H9 (cell line): ENCODE results near the gene MOB3B. TPM values are rescaled to one million over a fixed set of nuclear protein-coding genes. Genes with fewer than 3 reads are reported as not detected.

ENCODE experiments used
- DNase-seq: peaks from one replicate; pipeline ENCODE4 v3.0.0-alpha.2; 2017
- H2AFZ ChIP-seq: one replicate; pipeline ENCODE4 v1.6.1; 2013; ENCODE audit warnings: mild to moderate bottlenecking, low read length, control low read depth, moderate library complexity
- H2AK5ac ChIP-seq: 2 replicates; pipeline ENCODE4 v1.6.1; 2013; ENCODE audit warnings: low read length, control low read depth, mixed read lengths; ENCODE audit not compliant: insufficient read length
- H2BK120ac ChIP-seq: one replicate; pipeline ENCODE4 v1.6.1; 2013; ENCODE audit warnings: low read depth, mild to moderate bottlenecking, low read length, control low read depth, inconsistent platforms; ENCODE audit not compliant: poor library complexity, severe bottlenecking
- H2BK12ac ChIP-seq: 2 replicates; pipeline ENCODE4 v1.6.1; 2013; ENCODE audit warnings: low read length, control low read depth, mixed read lengths, low read depth; ENCODE audit not compliant: insufficient read length
- H2BK15ac ChIP-seq: 2 replicates; pipeline ENCODE4 v1.6.1; 2013; ENCODE audit warnings: low read depth, low read length, control low read depth
- H2BK20ac ChIP-seq: one replicate; pipeline ENCODE4 v1.6.1; 2013; ENCODE audit warnings: low read depth, mild to moderate bottlenecking, low read length, control low read depth, inconsistent platforms; ENCODE audit not compliant: poor library complexity, severe bottlenecking
- H2BK5ac ChIP-seq: 2 replicates; pipeline ENCODE4 v1.6.1; 2013; ENCODE audit warnings: low read length, control low read depth, mixed read lengths; ENCODE audit not compliant: insufficient read length
- H3K14ac ChIP-seq: 2 replicates; pipeline ENCODE4 v1.6.1; 2013; ENCODE audit warnings: low read length, control low read depth; ENCODE audit not compliant: insufficient read depth
- H3K18ac ChIP-seq: 2 replicates; pipeline ENCODE4 v1.6.1; 2013; ENCODE audit warnings: low read depth, mild to moderate bottlenecking, mixed read lengths, low read length, control low read depth; ENCODE audit not compliant: insufficient read length
- H3K23ac ChIP-seq: 2 replicates; pipeline ENCODE4 v1.6.1; 2013; ENCODE audit warnings: low read length, control low read depth, mixed read lengths, low read depth; ENCODE audit not compliant: insufficient read length
- H3K23me2 ChIP-seq: 2 replicates; pipeline ENCODE4 v1.6.1; 2013; ENCODE audit warnings: low read depth, mild to moderate bottlenecking, mixed read lengths, low read length, control low read depth; ENCODE audit not compliant: insufficient read length, poor library complexity, severe bottlenecking
- H3K27ac ChIP-seq: 2 replicates; pipeline ENCODE4 v1.5.1; 2013; ENCODE audit warnings: low read length, control low read depth, mixed read lengths, low read depth; ENCODE audit not compliant: insufficient read length
- H3K27me3 ChIP-seq: 2 replicates; pipeline ENCODE4 v1.6.1; 2013; ENCODE audit warnings: low read length, control low read depth, inconsistent platforms; ENCODE audit not compliant: insufficient read depth
- H3K4ac ChIP-seq: 2 replicates; pipeline ENCODE4 v1.6.1; 2013; ENCODE audit warnings: low read depth, mild to moderate bottlenecking, control low read depth, inconsistent platforms, low read length, moderate library complexity
- H3K4me1 ChIP-seq: 2 replicates; pipeline ENCODE4 v1.6.1; 2013; ENCODE audit warnings: low read length, control low read depth, inconsistent platforms; ENCODE audit not compliant: insufficient read depth
- H3K4me2 ChIP-seq: 2 replicates; pipeline ENCODE4 v1.6.1; 2013; ENCODE audit warnings: low read length, control low read depth, mixed read lengths; ENCODE audit not compliant: insufficient read length, insufficient read depth
- H3K56ac ChIP-seq: 2 replicates; pipeline ENCODE4 v1.6.1; 2013; ENCODE audit warnings: low read depth, mild to moderate bottlenecking, mixed read lengths, low read length, control low read depth; ENCODE audit not compliant: insufficient read length
- H3K79me1 ChIP-seq: 2 replicates; pipeline ENCODE4 v1.6.1; 2013; ENCODE audit warnings: low read depth, mild to moderate bottlenecking, moderate library complexity, low read length, control low read depth, inconsistent platforms; ENCODE audit not compliant: insufficient read depth, poor library complexity, severe bottlenecking
- H3K79me2 ChIP-seq: 2 replicates; pipeline ENCODE4 v1.6.1; 2013; ENCODE audit warnings: low read length, control low read depth, inconsistent platforms; ENCODE audit not compliant: insufficient read depth
- H3K9ac ChIP-seq: 2 replicates; pipeline ENCODE4 v1.6.1; 2013; ENCODE audit warnings: low read length, control low read depth, mixed read lengths; ENCODE audit not compliant: insufficient read length; ENCODE audit errors: extremely low read depth
- H3K9me3 ChIP-seq: one replicate; pipeline ENCODE4 v1.6.1; 2013; ENCODE audit warnings: low read depth, low read length, inconsistent platforms; ENCODE audit not compliant: control insufficient read depth
- H3T11ph ChIP-seq: one replicate; pipeline ENCODE4 v1.6.1; 2013; ENCODE audit warnings: mild to moderate bottlenecking, low read length, control low read depth, inconsistent platforms
- H4K20me1 ChIP-seq: one replicate; pipeline ENCODE4 v1.6.1; 2013; ENCODE audit not compliant: control insufficient read depth, insufficient read length, insufficient read depth
- H4K5ac ChIP-seq: 2 replicates; pipeline ENCODE4 v1.6.1; 2013; ENCODE audit warnings: low read depth, mild to moderate bottlenecking, mixed read lengths, low read length, control low read depth; ENCODE audit not compliant: insufficient read length
- H4K8ac ChIP-seq: replicated peaks from 2 replicates; pipeline ENCODE4 v1.6.1; 2013; ENCODE audit warnings: low read length, control low read depth, mixed read lengths, low read depth; ENCODE audit not compliant: insufficient read length
- H4K91ac ChIP-seq: 2 replicates; pipeline ENCODE4 v1.6.1; 2013; ENCODE audit warnings: low read depth, mild to moderate bottlenecking, moderate library complexity, mixed read lengths, low read length, control low read depth; ENCODE audit not compliant: insufficient read length
- H3K27ac Mint-ChIP-seq, 3 experiments: 2 replicates in 2 of 3; 3 replicates in 1 of 3; pipeline ENCODE4 v1.8.0; 2020 to 2021; ENCODE audit warnings: mixed read lengths in 3 of 3, mild to moderate bottlenecking in 1 of 3, moderate library complexity in 1 of 3
- H3K27me3 Mint-ChIP-seq: 2 replicates; pipeline ENCODE4 v1.8.0; 2021; ENCODE audit warnings: low read depth, mild to moderate bottlenecking, moderate library complexity, mixed read lengths
- H3K36me3 Mint-ChIP-seq, 3 experiments: 2 replicates in 2 of 3; 3 replicates in 1 of 3; pipeline ENCODE4 v1.8.0; 2020 to 2021; ENCODE audit warnings: low read depth in 3 of 3, mixed read lengths in 3 of 3; ENCODE audit not compliant: insufficient read depth in 1 of 3
- H3K4me1 Mint-ChIP-seq, 2 experiments: 2 replicates each; pipeline ENCODE4 v1.8.0; 2020; ENCODE audit warnings: mixed read lengths in 2 of 2
- H3K4me3 Mint-ChIP-seq, 2 experiments: 2 replicates in 1 of 2; 3 replicates in 1 of 2; pipeline ENCODE4 v1.8.0; 2020 to 2021; ENCODE audit warnings: mild to moderate bottlenecking in 2 of 2, mixed read lengths in 2 of 2, moderate library complexity in 1 of 2
- H3K9me3 Mint-ChIP-seq, 2 experiments: 2 replicates in 1 of 2; 3 replicates in 1 of 2; pipeline ENCODE4 v1.8.0; 2020; ENCODE audit warnings: mild to moderate bottlenecking in 2 of 2, mixed read lengths in 2 of 2, moderate library complexity in 1 of 2
- WGBS: extraction: QIAGEN DNeasy Blood & Tissue Kit; methylation state at CpG from one replicate; pipeline ENCODE4 v1.1.7; 2013; ENCODE audit warnings: missing lambda C conversion rate, low lambda C conversion rate, mixed read lengths; ENCODE audit not compliant: insufficient read length; ENCODE audit errors: extremely low coverage; 5-methylcytosine and 5-hydroxymethylcytosine counted together
- total RNA-seq: library from RNA; stranded (reverse); gene quantifications from 2 replicates; pipeline ENCODE4 v1.2.1, GENCODE V29; 2021
- TF ChIP-seq, protein P1 (sequence below): fragments of 200-600 bp; sonication (generic); conservative IDR thresholded peaks from 3 replicates; pipeline ENCODE4 v1.8.0; 2021; ENCODE audit warnings: antibody characterized with exemption, mild to moderate bottlenecking

MOB3B gene
- total RNA-seq, 1 experiment from 2014 or later, result 9.8 TPM

DNA sequence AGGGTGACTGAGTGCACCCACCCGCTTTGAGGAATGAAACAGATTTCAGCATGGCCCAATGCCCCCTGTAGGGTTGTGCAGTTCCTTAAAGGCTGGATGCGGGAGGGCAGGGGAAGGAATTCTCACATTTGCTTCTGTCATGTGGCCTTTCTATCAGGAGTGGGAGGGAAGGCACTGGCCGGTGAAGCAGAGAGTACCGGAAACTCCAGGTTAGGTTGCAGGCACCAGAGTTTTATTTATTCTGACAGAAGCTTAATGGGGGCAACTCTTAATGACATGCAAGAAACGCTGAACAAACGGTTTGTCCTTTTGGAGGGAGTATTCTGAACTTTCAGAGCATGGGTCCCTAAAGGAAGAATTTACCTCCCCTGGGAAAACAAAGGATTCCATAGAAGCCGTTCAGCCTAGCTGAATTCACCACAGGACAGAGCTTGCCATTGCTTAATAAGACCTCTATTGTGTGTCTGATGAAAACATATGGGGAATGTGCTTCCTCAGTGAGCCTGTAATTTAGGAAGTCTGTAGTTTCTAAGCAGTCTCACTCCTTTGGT lies 188.6 kb downstream of the MOB3B start:
- peaks cover 12 to 14% of the 10 kb centered on the region in 2 experiments for H3K9me3 Mint-ChIP-seq
- H3K79me1 ChIP-seq, result no peaks in the 10 kb centered on the region
- 0 out of 2 replicates have a peak overlapping the region, but pooled peaks have one; percentile 43 for H3K14ac ChIP-seq
- H3K27ac Mint-ChIP-seq, result peak overlapping the region in 2 of 3 experiments; percentile 62 to 81; a peak in 1 of 7 replicates
- H3K9ac ChIP-seq, result no peak overlapping the region
- no peaks in the 10 kb centered on the region for H3K9me3 ChIP-seq
- no peak overlapping the region for H2BK15ac ChIP-seq
- H3K23me2 ChIP-seq, result no peaks in the 10 kb centered on the region
- H2AFZ ChIP-seq, result no peak overlapping the region
- H3K4me2 ChIP-seq, result no peak overlapping the region
- H3K18ac ChIP-seq, result no peak overlapping the region
- no peak overlapping the region for H3K23ac ChIP-seq
- no CpG with 5 or more reads among the region's 7 CpGs for WGBS
- no peak overlapping the region for H2BK120ac ChIP-seq
- no peak overlapping the region for H2BK20ac ChIP-seq
- no peak overlapping the region for H3K4me3 Mint-ChIP-seq
- H3K27ac ChIP-seq, result no peak overlapping the region
- no peaks in the 10 kb centered on the region for H3K27me3 ChIP-seq
- peaks cover 11% of the 10 kb centered on the region for H3K4me1 ChIP-seq
- H2BK5ac ChIP-seq, result no peak overlapping the region
- H4K5ac ChIP-seq, result no peak overlapping the region
- DNase-seq, result no peak
- H3K4me1 Mint-ChIP-seq, result peaks cover 26 to 43% of the 10 kb centered on the region in 2 experiments
- no peak overlapping the region for H4K91ac ChIP-seq
- H3K4ac ChIP-seq, result no peak overlapping the region
- H3K27me3 Mint-ChIP-seq, result no peaks in the 10 kb centered on the region
- TF ChIP-seq, protein P1, sequence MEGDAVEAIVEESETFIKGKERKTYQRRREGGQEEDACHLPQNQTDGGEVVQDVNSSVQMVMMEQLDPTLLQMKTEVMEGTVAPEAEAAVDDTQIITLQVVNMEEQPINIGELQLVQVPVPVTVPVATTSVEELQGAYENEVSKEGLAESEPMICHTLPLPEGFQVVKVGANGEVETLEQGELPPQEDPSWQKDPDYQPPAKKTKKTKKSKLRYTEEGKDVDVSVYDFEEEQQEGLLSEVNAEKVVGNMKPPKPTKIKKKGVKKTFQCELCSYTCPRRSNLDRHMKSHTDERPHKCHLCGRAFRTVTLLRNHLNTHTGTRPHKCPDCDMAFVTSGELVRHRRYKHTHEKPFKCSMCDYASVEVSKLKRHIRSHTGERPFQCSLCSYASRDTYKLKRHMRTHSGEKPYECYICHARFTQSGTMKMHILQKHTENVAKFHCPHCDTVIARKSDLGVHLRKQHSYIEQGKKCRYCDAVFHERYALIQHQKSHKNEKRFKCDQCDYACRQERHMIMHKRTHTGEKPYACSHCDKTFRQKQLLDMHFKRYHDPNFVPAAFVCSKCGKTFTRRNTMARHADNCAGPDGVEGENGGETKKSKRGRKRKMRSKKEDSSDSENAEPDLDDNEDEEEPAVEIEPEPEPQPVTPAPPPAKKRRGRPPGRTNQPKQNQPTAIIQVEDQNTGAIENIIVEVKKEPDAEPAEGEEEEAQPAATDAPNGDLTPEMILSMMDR, result no peak
- no peaks in the 10 kb centered on the region for H3K79me2 ChIP-seq
- H2BK12ac ChIP-seq, result no peak overlapping the region
- H3T11ph ChIP-seq, result no peak overlapping the region
- H2AK5ac ChIP-seq, result no peak overlapping the region
- no peak overlapping the region for H3K56ac ChIP-seq
- no peak overlapping the region for H4K8ac ChIP-seq
- H3K36me3 Mint-ChIP-seq, result peaks cover 10 to 16% (median 16%) of the 10 kb centered on the region in 3 experiments
- no peaks in the 10 kb centered on the region for H4K20me1 ChIP-seq
